Hepatocyte (in vitro differentiated cells): ENCODE measurements around the gene THBS2. TPM values are rescaled to one million over a fixed set of nuclear protein-coding genes. Genes with fewer than 3 reads are reported as not detected.

Experiments used
- DNase-seq: peaks from one replicate; pipeline ENCODE4 v3.0.0-alpha.2; 2016; ENCODE audit warnings: low spot score
- H2AFZ ChIP-seq: fragments of 200-600 bp; sonication (generic); 2 replicates; pipeline ENCODE4 v1.6.0; 2016; ENCODE audit warnings: antibody characterized with exemption, mild to moderate bottlenecking
- H3K27ac ChIP-seq: fragments of 200-600 bp; sonication (generic); 2 replicates; pipeline ENCODE4 v1.5.1; 2016; ENCODE audit warnings: mild to moderate bottlenecking
- H3K27me3 ChIP-seq: fragments of 200-600 bp; sonication (generic); 2 replicates; pipeline ENCODE4 v1.6.1; 2016
- H3K36me3 ChIP-seq: fragments of 200-600 bp; sonication (generic); replicated peaks from 2 replicates; pipeline ENCODE4 v1.5.1; 2016; ENCODE audit warnings: low read depth; ENCODE audit not compliant: insufficient read depth
- H3K4me1 ChIP-seq: fragments of 200-600 bp; sonication (generic); 2 replicates; pipeline ENCODE4 v1.5.1; 2016; ENCODE audit warnings: mild to moderate bottlenecking, moderate library complexity; ENCODE audit not compliant: insufficient read depth
- H3K4me2 ChIP-seq: fragments of 200-600 bp; sonication (generic); 2 replicates; pipeline ENCODE4 v1.6.0; 2016
- H3K4me3 ChIP-seq: fragments of 200-600 bp; sonication (generic); 2 replicates; pipeline ENCODE4 v1.5.1; 2016; ENCODE audit warnings: mild to moderate bottlenecking
- H3K79me2 ChIP-seq: fragments of 200-600 bp; sonication (generic); 2 replicates; pipeline ENCODE4 v1.6.0; 2017; ENCODE audit warnings: mild to moderate bottlenecking
- H3K9me2 ChIP-seq: fragments of 200-600 bp; sonication (generic); replicated peaks from 2 replicates; pipeline ENCODE4 v1.6.0; 2017; ENCODE audit warnings: mild to moderate bottlenecking; ENCODE audit not compliant: insufficient read depth
- H3K9me3 ChIP-seq: fragments of 200-600 bp; sonication (generic); 2 replicates; pipeline ENCODE4 v1.5.1; 2016; ENCODE audit warnings: low read depth, mild to moderate bottlenecking
- H4K20me1 ChIP-seq: fragments of 200-600 bp; sonication (generic); 2 replicates; pipeline ENCODE4 v1.6.0; 2016; ENCODE audit warnings: mild to moderate bottlenecking; ENCODE audit not compliant: insufficient read depth, poor library complexity, severe bottlenecking
- EZH2 ChIP-seq: fragments of 200-600 bp; sonication (generic); IDR thresholded peaks from 2 replicates; pipeline ENCODE4 v1.6.1; 2016; ENCODE audit warnings: antibody characterized with exemption, mild to moderate bottlenecking, borderline replicate concordance
- EZH2phosphoT487 ChIP-seq: fragments of 200-600 bp; sonication (generic); IDR thresholded peaks from one replicate; pipeline ENCODE4 v1.6.1; 2018; ENCODE audit warnings: antibody characterized with exemption, mild to moderate bottlenecking, low read depth, moderate library complexity; ENCODE audit not compliant: unreplicated experiment, severe bottlenecking
- WGBS: methylation state at CpG from one replicate; pipeline ENCODE4 v1.1.6; 2016; ENCODE audit warnings: low lambda C conversion rate; ENCODE audit errors: missing lambda C conversion rate; 5-methylcytosine and 5-hydroxymethylcytosine counted together
- polyA plus RNA-seq: library from polyadenylated mRNA; unstranded; fragments of >200 nt; fragmentation: Nextera tagmentation; extraction: Ambion mirVana; gene quantifications from 2 replicates; pipeline ENCODE4 v1.2.1, GENCODE V29; 2016
- total RNA-seq: library from RNA; depleted of rRNA; stranded (reverse); fragments of >200 nt; gene quantifications from 2 replicates; pipeline ENCODE4 v1.2.3, GENCODE V29; 2014
- TF ChIP-seq, protein P1 (sequence below): fragments of 200-600 bp; sonication (generic); IDR thresholded peaks from 2 replicates; pipeline ENCODE4 v1.5.1; 2016; ENCODE audit warnings: antibody characterized with exemption, mild to moderate bottlenecking; ENCODE audit not compliant: poor library complexity

THBS2 gene
- total and polyA plus RNA-seq, 2 experiments from 2014 or later, result 3.9 to 5.5 TPM

GRCh38 chr6:169194737-169195136 is 58.9 kb downstream of the THBS2 start:
- WGBS, result 78% methylated on average over 2 of the region's 2 CpGs
- H3K27me3 ChIP-seq, result no peaks in the 10 kb centered on the region
- TF ChIP-seq, protein P1, sequence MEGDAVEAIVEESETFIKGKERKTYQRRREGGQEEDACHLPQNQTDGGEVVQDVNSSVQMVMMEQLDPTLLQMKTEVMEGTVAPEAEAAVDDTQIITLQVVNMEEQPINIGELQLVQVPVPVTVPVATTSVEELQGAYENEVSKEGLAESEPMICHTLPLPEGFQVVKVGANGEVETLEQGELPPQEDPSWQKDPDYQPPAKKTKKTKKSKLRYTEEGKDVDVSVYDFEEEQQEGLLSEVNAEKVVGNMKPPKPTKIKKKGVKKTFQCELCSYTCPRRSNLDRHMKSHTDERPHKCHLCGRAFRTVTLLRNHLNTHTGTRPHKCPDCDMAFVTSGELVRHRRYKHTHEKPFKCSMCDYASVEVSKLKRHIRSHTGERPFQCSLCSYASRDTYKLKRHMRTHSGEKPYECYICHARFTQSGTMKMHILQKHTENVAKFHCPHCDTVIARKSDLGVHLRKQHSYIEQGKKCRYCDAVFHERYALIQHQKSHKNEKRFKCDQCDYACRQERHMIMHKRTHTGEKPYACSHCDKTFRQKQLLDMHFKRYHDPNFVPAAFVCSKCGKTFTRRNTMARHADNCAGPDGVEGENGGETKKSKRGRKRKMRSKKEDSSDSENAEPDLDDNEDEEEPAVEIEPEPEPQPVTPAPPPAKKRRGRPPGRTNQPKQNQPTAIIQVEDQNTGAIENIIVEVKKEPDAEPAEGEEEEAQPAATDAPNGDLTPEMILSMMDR, result no peak
- no peak for TF ChIP-seq EZH2phosphoT487
- no peak for TF ChIP-seq EZH2
- H3K9me2 ChIP-seq, result no peaks in the 10 kb centered on the region
- H4K20me1 ChIP-seq, result no peaks in the 10 kb centered on the region
- H3K4me2 ChIP-seq, result no peak overlapping the region
- H2AFZ ChIP-seq, result no peak overlapping the region
- H3K79me2 ChIP-seq, result no peaks in the 10 kb centered on the region
- H3K27ac ChIP-seq, result no peak overlapping the region
- H3K4me1 ChIP-seq, result no peaks in the 10 kb centered on the region
- H3K4me3 ChIP-seq, result no peak overlapping the region
- no peaks in the 10 kb centered on the region for H3K9me3 ChIP-seq
- H3K36me3 ChIP-seq, result no peaks in the 10 kb centered on the region
- no peak for DNase-seq

DNA sequence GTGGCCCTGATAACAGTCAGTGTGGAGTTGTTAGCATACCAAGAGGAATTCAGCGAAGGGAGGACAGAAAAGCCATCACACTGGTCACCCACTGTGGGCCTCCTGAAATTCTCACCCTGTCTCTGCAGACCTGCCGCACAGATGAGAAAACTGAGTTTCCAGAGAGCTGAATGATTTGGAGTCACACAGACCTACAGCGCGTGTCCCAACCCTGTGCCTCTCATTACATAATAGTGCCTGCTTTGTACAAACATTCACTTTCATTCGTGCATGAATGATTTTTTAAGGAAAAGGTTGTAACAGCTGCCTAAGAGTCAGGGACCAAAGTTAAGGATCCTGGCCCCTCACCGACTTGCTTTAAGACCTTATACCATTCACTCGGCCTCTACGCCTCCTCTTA is 62.7 kb downstream of the THBS2 start:
- no peak for DNase-seq
- Histone ChIP-seq H3K4me3 (no peak overlapping the region), H3K79me2 (no peaks in the 10 kb centered on the region), H2AFZ (no peak overlapping the region), H3K27me3 (no peaks in the 10 kb centered on the region), H3K27ac (no peak overlapping the region), H3K4me2 (no peak overlapping the region), H3K9me2 (no peaks in the 10 kb centered on the region), H3K36me3 (no peaks in the 10 kb centered on the region), H3K9me3 (no peaks in the 10 kb centered on the region), H3K4me1 (no peaks in the 10 kb centered on the region), H4K20me1 (no peaks in the 10 kb centered on the region)
- 96% methylated on average over 8 of the region's 8 CpGs for WGBS
- TF ChIP-seq, protein P1, result no peak
- TF ChIP-seq EZH2 (no peak), EZH2phosphoT487 (no peak)

- no peak overlapping the region for H3K27ac ChIP-seq
- no peaks in the 10 kb centered on the region for H3K36me3 ChIP-seq
Observed at GRCh38 chr6:169190144-169190584, 63.5 kb downstream of the THBS2 start.

More at GRCh38 chr6:169190144-169190584, 63.5 kb downstream of the THBS2 start:
- no peak overlapping the region for H3K4me3 ChIP-seq
- H3K9me3 ChIP-seq, result no peaks in the 10 kb centered on the region
- no peak for TF ChIP-seq EZH2phosphoT487
- TF ChIP-seq, protein P1, result no peak
- TF ChIP-seq EZH2, result no peak
- no peaks in the 10 kb centered on the region for H4K20me1 ChIP-seq
- H3K9me2 ChIP-seq, result no peaks in the 10 kb centered on the region
- no peak overlapping the region for H3K4me2 ChIP-seq
- no peaks in the 10 kb centered on the region for H3K79me2 ChIP-seq
- H2AFZ ChIP-seq, result no peak overlapping the region
- no peaks in the 10 kb centered on the region for H3K4me1 ChIP-seq
- DNase-seq, result no peak
- no peaks in the 10 kb centered on the region for H3K27me3 ChIP-seq
- 79% methylated on average over 8 of the region's 8 CpGs for WGBS
